ENCODE measurements around the gene MEIS2. TPM values are rescaled to one million over a fixed set of nuclear protein-coding genes. Genes with fewer than 3 reads are reported as not detected.

MEIS2 gene
- total RNA-seq, 1 donor from 2014 or later = 20.7 TPM

DNA sequence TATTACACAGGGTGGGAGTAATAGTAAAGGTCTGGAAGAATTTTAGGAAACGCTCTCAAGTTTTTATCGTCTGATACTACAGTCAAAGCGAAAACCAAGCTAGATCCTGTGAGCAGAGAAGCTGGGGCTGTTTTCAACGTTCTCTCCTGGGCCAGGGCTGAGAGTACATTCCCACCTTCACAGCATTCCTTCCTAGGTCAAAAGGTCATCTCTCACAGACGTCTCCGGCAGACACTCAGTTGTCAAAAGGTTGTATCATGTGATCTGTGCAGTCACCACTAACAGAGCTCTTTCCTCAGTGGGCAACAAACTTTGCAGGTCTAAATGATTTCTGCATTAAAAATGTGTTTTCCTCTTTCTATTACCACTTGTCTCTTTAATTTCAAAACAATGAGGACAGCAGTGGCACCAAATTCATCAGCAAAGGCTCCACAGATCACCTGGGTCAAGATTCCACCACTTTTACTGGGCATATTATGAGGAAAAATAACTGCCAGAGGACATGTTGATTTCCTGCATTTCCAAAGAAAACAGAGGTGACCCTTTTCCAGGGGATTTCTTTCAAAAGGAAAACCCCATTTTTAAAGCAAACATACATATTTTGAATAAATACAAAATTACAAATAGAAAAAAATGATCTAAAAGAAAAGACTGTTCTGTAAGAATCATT, 41.9 kb downstream of the MEIS2 start:
- DNase-seq (no peak), ATAC-seq (peak in 1 of 2 donors; percentile 48)
- peaks cover 22% of the 10 kb centered on the region for H3K4me1 ChIP-seq
- no peak overlapping the region for H3K4me3 ChIP-seq
- H3K27ac ChIP-seq = no peak overlapping the region
- H3K9me3 ChIP-seq = no peaks in the 10 kb centered on the region
- H3K36me3 ChIP-seq = no peaks in the 10 kb centered on the region
- intact Hi-C loops (cut with DNase I) = no loop called here
- TF ChIP-seq, protein P1, sequence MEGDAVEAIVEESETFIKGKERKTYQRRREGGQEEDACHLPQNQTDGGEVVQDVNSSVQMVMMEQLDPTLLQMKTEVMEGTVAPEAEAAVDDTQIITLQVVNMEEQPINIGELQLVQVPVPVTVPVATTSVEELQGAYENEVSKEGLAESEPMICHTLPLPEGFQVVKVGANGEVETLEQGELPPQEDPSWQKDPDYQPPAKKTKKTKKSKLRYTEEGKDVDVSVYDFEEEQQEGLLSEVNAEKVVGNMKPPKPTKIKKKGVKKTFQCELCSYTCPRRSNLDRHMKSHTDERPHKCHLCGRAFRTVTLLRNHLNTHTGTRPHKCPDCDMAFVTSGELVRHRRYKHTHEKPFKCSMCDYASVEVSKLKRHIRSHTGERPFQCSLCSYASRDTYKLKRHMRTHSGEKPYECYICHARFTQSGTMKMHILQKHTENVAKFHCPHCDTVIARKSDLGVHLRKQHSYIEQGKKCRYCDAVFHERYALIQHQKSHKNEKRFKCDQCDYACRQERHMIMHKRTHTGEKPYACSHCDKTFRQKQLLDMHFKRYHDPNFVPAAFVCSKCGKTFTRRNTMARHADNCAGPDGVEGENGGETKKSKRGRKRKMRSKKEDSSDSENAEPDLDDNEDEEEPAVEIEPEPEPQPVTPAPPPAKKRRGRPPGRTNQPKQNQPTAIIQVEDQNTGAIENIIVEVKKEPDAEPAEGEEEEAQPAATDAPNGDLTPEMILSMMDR (IDR thresholded peaks at IDR 0.05) = no peak
- no peaks in the 10 kb centered on the region for H3K27me3 ChIP-seq (ENCODE audit: low read depth)

DNA sequence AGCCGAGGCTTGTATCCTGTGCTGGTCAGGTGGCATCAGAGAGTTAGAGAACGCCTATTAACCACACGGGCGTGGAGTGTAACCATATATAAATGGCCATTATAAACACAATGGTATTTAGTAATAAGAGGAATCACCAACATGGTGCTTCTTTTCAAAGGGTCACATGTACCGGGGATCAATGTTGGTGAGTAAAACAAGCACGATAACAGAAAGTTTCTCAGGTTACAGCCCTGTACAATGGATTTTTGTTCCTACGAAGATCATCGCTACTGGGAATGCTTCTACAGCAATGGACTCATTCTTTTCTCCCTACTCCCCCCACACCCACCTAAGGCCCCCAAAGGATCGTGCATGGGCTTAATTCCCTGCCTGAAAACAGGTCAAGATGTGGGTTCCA, 42.5 kb downstream of the MEIS2 start:
- ATAC-seq = no peak
- H3K9me3 ChIP-seq = no peaks in the 10 kb centered on the region
- no peaks in the 10 kb centered on the region for H3K27me3 ChIP-seq (ENCODE audit: low read depth)
- H3K27ac ChIP-seq = no peak overlapping the region
- H3K36me3 ChIP-seq = no peaks in the 10 kb centered on the region
- TF ChIP-seq, protein P1 (IDR thresholded peaks at IDR 0.05) = no peak
- no peak for DNase-seq
- H3K4me3 ChIP-seq = no peak overlapping the region
- peaks cover 22% of the 10 kb centered on the region for H3K4me1 ChIP-seq
- intact Hi-C loops (cut with DNase I) = no loop called here

DNA sequence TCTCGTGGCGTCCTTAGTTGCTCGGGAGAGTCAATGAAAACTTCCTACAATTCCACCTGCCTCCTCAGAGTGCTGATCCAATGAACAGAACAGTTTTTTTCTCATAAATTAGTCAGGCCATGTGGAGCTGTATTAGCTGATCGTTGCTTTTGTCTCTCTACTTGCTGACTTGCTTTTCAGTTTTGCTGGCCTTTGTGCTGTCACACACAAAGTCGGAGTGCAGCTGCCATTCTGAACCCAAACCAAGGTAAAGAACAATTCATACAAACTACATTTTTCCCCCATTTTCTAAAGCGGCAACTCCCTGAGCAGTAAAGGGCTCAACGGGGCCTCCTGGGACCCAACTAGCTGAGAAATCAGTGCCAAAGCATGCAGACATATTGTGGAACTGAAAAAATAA, 43.1 kb downstream of the MEIS2 start:
- DNase-seq = no peak
- no peaks in the 10 kb centered on the region for H3K27me3 ChIP-seq (ENCODE audit: low read depth)
- no peaks in the 10 kb centered on the region for H3K36me3 ChIP-seq
- no peak overlapping the region for H3K27ac ChIP-seq
- no peaks in the 10 kb centered on the region for H3K9me3 ChIP-seq
- intact Hi-C loops (cut with DNase I) = no loop called here
- H3K4me3 ChIP-seq = no peak overlapping the region
- H3K4me1 ChIP-seq = peaks cover 22% of the 10 kb centered on the region
- TF ChIP-seq, protein P1 (IDR thresholded peaks at IDR 0.05) = no peak
- ATAC-seq = no peak

DNA sequence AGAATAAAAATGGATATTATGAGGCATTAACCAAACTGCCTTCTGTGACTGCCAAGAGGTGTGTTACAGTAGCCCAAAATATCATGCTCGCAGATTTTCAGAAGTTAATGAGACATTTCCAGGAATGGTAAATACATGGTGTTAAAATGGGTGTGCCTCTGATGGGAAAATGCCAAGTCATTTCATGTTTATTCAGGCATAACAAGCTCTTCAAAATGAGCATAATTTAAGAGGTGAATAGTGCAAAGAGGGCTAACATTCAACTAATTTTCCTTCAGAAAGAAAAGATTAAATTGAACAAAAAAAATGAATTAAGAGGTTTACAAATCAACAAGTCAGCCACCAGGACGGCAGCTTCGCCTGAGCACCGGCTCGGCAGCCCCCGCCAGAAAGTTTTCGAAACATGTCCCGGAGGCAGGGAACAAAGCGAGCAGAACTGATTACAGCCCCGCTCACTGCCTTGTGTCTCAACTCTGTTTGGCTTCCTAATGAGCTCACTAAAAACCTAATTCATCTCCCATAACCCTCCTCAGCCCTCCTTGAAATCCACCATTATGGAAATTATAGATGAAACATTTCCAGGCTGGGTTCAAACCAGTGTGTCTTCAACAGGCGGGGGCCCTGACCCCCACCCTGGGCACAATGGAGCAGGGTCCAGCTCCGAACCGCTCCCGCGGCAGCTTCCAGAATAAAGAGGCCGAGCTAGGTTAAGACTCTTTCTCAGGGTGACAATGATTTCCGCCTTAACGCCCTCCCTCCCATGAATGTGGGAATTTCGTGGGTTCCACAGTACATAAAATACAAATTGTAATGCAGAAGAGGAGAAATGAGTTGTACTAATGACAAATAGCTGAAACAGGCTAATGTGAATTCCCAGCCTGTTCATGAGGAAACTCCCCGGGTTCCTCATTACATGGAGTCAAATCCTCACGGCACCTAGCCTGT, 43.9 kb downstream of the MEIS2 start:
- Histone ChIP-seq H3K27me3 (ENCODE audit: low read depth) (no peaks in the 10 kb centered on the region), H3K9me3 (no peaks in the 10 kb centered on the region), H3K4me3 (no peak overlapping the region), H3K4me1 (peaks cover 22% of the 10 kb centered on the region), H3K27ac (peak overlapping the region; percentile 14), H3K36me3 (no peaks in the 10 kb centered on the region)
- DNase-seq = no peak
- TF ChIP-seq, protein P1 (IDR thresholded peaks at IDR 0.05) = no peak
- ATAC-seq = peak; percentile 50 to 72
- intact Hi-C loops (cut with DNase I) = no loop called here

DNA sequence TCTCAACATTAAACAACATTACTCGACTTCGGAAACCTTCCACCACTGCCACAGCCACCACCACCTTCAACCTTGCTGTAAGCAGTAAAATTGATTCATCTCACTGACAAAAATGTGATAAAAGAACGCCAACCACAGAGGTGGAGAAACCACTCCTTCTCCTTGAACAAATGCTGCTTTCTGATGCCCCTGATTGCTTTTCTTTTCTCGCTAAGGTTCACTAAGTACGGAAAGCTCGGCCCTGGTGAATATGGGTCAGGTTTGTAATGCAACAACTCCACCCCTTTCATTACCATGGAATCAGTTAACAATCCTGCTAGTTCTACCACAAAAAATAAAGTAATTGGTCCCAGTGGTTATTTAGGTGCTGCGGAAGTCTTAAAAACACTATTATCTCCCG, 44.9 kb downstream of the MEIS2 start:
- DNase-seq (no peak), ATAC-seq (no peak)
- Histone ChIP-seq H3K27me3 (ENCODE audit: low read depth) (no peaks in the 10 kb centered on the region), H3K36me3 (no peaks in the 10 kb centered on the region), H3K27ac (no peak overlapping the region), H3K9me3 (no peaks in the 10 kb centered on the region), H3K4me1 (peaks cover 22% of the 10 kb centered on the region), H3K4me3 (no peak overlapping the region)
- TF ChIP-seq, protein P1 (IDR thresholded peaks at IDR 0.05) = no peak
- intact Hi-C loops (cut with DNase I) = no loop called here
